HL-60 (cell line): Measurements from ENCODE around the gene FKBP1B.
"Not testable (repeated sequence)": the region's sequence is repeated elsewhere in the genome, so short reads cannot be mapped to it uniquely, and the experiment has no call there.

Experiments used
- DNase-seq, 2 experiments: peaks; one replicate each; pipeline ENCODE4 v3.0.0-alpha.2; 2010 to 2020; ENCODE audit warnings: low read depth in 1 of 2, low spot score in 1 of 2
- H3K27ac ChIP-seq: fragments of 250-450 bp; sonication (Bioruptor Pico); replicated peaks from 2 replicates; pipeline ENCODE4 v1.5.1; 2020; ENCODE audit warnings: mild to moderate bottlenecking, moderate library complexity
- H3K27me3 ChIP-seq: fragments of 250-450 bp; sonication (Bioruptor Pico); 2 replicates; pipeline ENCODE4 v1.5.1; 2021; ENCODE audit warnings: mild to moderate bottlenecking, moderate library complexity; ENCODE audit not compliant: insufficient read depth, poor library complexity, severe bottlenecking
- H3K4me3 ChIP-seq: replicated peaks from 2 replicates; pipeline ENCODE4 v1.5.1; 2011; ENCODE audit warnings: mild to moderate bottlenecking, control low read depth, low read length; ENCODE audit not compliant: insufficient read depth
- CTCF ChIP-seq: IDR thresholded peaks from one replicate; pipeline ENCODE4 v1.5.1; 2011; ENCODE audit warnings: low read length, control low read depth, inconsistent platforms; ENCODE audit not compliant: insufficient read depth
- GABPA ChIP-seq: IDR thresholded peaks from 2 replicates; pipeline ENCODE4 v1.6.1; 2012; ENCODE audit warnings: low read depth
- POLR2AphosphoS5 ChIP-seq: IDR thresholded peaks from 2 replicates; pipeline ENCODE4 v1.6.1; 2012; ENCODE audit warnings: low read depth
- SPI1 ChIP-seq: IDR thresholded peaks from 2 replicates; pipeline ENCODE4 v1.6.1; 2012; ENCODE audit warnings: low read depth, mild to moderate bottlenecking, borderline replicate concordance
- TF ChIP-seq, protein P1 (sequence below): IDR thresholded peaks from 2 replicates; pipeline ENCODE4 v1.6.1; 2012; ENCODE audit warnings: low read depth; ENCODE audit not compliant: insufficient replicate concordance

The FKBP1B gene

GRCh38 chr2:24088821-24089359 is 39.3 kb downstream of the FKBP1B start:
- TF ChIP-seq, protein P1, sequence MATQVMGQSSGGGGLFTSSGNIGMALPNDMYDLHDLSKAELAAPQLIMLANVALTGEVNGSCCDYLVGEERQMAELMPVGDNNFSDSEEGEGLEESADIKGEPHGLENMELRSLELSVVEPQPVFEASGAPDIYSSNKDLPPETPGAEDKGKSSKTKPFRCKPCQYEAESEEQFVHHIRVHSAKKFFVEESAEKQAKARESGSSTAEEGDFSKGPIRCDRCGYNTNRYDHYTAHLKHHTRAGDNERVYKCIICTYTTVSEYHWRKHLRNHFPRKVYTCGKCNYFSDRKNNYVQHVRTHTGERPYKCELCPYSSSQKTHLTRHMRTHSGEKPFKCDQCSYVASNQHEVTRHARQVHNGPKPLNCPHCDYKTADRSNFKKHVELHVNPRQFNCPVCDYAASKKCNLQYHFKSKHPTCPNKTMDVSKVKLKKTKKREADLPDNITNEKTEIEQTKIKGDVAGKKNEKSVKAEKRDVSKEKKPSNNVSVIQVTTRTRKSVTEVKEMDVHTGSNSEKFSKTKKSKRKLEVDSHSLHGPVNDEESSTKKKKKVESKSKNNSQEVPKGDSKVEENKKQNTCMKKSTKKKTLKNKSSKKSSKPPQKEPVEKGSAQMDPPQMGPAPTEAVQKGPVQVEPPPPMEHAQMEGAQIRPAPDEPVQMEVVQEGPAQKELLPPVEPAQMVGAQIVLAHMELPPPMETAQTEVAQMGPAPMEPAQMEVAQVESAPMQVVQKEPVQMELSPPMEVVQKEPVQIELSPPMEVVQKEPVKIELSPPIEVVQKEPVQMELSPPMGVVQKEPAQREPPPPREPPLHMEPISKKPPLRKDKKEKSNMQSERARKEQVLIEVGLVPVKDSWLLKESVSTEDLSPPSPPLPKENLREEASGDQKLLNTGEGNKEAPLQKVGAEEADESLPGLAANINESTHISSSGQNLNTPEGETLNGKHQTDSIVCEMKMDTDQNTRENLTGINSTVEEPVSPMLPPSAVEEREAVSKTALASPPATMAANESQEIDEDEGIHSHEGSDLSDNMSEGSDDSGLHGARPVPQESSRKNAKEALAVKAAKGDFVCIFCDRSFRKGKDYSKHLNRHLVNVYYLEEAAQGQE, result no peak
- TF ChIP-seq SPI1 (no peak), GABPA (no peak), CTCF (no peak), POLR2AphosphoS5 (no peak)
- Histone ChIP-seq H3K27me3 (no peaks in the 10 kb centered on the region), H3K27ac (no peak overlapping the region), H3K4me3 (no peak overlapping the region)
- peak in 1 of 2 experiments; percentile 23 for DNase-seq

- not testable (repeated sequence) for H3K27me3 ChIP-seq, H3K4me3 ChIP-seq, DNase-seq, H3K27ac ChIP-seq
These were observed 43.7 kb downstream of the FKBP1B start for GRCh38 chr2:24093270-24093669.

DNA sequence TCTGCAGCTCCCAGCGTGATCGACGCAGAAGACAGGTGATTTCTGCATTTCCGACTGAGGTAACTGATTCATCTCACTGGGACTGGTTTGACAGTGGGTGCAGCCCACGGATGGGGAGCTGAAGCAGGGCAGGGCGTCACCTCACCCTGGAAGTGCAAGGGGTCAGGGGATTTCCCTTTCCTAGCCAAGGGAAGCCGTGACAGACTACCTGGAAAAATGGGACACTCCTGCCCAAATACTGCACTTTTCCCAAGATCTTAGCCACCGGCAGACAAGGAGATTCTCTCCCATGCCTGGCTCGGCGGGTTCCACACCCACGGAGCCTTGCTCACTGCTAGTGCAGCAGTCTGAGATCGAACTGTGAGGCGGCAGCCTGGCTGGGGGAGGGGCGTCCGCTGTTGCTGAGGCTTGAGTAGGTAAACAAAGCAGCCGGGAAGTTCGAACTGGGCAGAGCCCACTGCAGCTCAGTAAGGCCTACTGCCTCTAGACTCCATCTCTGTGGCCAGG is 45.7 kb downstream of the FKBP1B start:
- H3K4me3 ChIP-seq, H3K27me3 ChIP-seq, H3K27ac ChIP-seq, DNase-seq: not testable (repeated sequence)

GRCh38 chr2:24100732-24101131 is 51.2 kb downstream of the FKBP1B start:
- not testable (repeated sequence) for H3K27ac ChIP-seq, H3K27me3 ChIP-seq, DNase-seq, H3K4me3 ChIP-seq

DNA sequence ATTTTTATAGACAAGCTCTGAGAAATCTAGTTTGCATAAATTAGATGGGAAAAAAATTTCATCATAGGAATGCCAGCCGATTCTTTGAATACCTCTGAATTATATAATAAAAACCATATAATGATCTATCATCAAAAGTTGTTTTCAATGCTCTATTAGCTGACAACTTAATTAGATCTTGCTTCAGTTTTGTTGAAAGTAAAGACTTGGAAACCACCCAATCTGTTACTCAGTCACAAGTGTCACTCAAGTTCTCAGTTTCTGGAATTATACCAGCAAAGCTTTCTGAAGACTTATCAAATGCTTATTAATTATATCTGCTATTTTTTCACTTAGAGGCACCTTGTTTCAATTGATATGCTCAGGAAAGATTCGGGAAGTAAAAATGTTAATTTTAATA is 52.5 kb downstream of the FKBP1B start:
- Histone ChIP-seq H3K27me3 (no peaks in the 10 kb centered on the region), H3K4me3 (no peak overlapping the region), H3K27ac (no peak overlapping the region)
- no peak for TF ChIP-seq CTCF
- no peak for TF ChIP-seq SPI1
- TF ChIP-seq, protein P1, result no peak
- no peak for TF ChIP-seq POLR2AphosphoS5
- no peak for TF ChIP-seq GABPA
- no peak for DNase-seq
